Erythroblast (primary cell): ENCODE results near the gene MMEL1.

Source experiments
- GATA1 ChIP-seq: IDR thresholded peaks from 2 replicates; pipeline ENCODE4 v1.6.1; 2011; ENCODE audit warnings: low read depth, mild to moderate bottlenecking, control low read depth, low read length, moderate library complexity
- POLR2A ChIP-seq: IDR thresholded peaks from 2 replicates; pipeline ENCODE4 v1.6.1; 2011; ENCODE audit warnings: mild to moderate bottlenecking, low read length

- TF ChIP-seq POLR2A: no peak
- no peak for TF ChIP-seq GATA1
Measured at GRCh38 chr1:2642131-2642559, 9.3 kb upstream of the MMEL1 start.
